ENCODE data around the gene INTS14. TPM values are rescaled to one million over a fixed set of nuclear protein-coding genes. Genes with fewer than 3 reads are reported as not detected.
A peak's percentile ranks its signal among the peaks of the same experiment; 100 is the strongest.
"Not testable (repeated sequence)": the region's sequence is repeated elsewhere in the genome, so short reads cannot be mapped to it uniquely, and the experiment has no call there.

Gene INTS14
- total RNA-seq, 1 experiment from 2014 or later = 35.9 TPM

DNA sequence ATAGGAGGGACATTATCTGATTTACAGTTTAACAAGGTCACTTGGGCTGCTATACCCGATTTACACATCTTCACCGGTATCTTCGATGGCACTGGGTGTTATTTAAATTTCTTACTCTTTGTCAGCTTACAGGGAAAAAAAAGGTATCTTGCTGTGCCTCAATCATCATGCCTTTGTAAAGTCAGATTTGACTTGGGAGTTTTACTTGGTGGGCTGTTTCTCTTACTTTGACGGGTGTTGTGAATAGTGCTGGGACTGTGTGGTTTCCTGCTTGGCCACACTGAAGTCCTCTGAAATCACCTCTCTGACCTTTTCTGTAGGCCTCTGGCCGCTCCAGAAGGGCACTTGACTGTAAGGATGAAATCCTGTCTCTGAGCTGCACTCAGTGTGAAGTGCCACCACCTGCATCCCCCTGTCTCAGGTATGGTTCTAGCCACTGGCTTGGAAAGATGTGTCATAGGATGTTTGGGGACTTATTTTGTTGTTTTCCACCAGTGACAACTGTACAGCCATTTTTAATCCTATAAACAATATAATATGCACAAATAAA is 7.7 kb upstream of the INTS14 start:
- Histone ChIP-seq H3K27me3 (ENCODE audit: control insufficient read depth, insufficient read depth, low read length) (no peaks in the 10 kb centered on the region), H3K4me3 (ENCODE audit: insufficient read depth, low read depth, low read length) (no peak overlapping the region), H3K36me3 (replicated peaks; ENCODE audit: control insufficient read depth, insufficient read depth, low read length) (no peaks in the 10 kb centered on the region)
- peak; percentile 31 for DNase-seq

DNA sequence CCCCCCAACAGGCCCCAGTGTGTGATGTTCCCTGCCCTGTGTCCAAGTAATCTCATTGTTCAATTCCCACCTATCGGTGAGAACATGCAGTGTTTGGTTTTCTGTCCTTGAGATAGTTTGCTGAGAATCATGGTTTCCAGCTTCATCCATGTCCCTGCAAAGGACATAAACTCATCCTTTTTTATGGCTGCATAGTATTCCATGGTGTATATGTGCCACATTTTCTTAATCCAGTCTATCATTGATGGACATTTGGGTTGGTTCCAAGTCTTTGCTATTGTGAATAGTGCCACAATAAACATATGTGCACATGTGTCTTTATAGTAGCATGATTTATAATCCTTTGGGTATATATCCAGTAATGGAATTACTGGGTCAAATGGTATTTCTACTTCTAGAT is 5.0 kb upstream of the INTS14 start:
- H3K4me3 ChIP-seq (ENCODE audit: insufficient read depth, low read depth, low read length); H3K27me3 ChIP-seq (ENCODE audit: control insufficient read depth, insufficient read depth, low read length); DNase-seq; H3K36me3 ChIP-seq (replicated peaks; ENCODE audit: control insufficient read depth, insufficient read depth, low read length): not testable (repeated sequence)

DNA sequence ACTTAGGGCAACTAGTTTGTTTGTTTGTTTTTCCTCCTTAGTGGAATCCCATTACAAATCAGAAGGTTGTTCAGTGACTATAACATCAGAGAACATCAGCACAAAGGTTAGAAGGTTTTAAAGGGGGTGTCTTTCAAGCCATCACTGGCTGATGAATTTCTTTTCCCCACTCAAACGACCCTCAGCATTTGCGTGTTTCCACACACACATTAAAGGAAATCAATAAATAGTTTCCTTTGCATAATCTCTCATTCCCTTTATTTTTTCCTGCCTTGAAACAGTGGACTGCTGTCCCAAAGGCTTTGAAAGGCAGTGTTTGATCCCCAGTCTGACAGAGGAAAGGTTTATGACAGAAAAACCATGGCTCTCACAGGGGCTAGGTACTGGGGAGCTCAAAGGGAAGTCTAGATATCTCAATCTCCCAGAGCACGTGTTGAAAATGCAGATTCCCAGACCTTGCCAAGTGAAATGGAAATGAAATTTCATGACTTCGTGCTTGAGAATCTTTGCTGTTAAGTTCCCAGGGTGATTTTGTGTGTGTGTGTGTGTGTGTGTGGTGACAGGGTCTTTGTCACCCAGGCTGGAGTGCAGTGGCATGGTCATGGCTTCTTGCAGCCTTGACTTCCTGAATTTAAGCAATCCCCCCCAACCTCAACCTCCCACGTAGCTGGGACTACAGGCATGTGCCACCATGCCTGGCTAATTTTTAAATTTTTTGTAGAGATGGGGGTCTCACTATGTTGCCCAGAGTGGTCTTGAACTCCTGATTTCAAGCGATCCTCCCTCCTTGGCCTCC is 2.2 kb upstream of the INTS14 start:
- no peak for DNase-seq
- Histone ChIP-seq H3K27me3 (ENCODE audit: control insufficient read depth, insufficient read depth, low read length) (no peaks in the 10 kb centered on the region), H3K36me3 (replicated peaks; ENCODE audit: control insufficient read depth, insufficient read depth, low read length) (no peaks in the 10 kb centered on the region), H3K4me3 (ENCODE audit: insufficient read depth, low read depth, low read length) (no peak overlapping the region)

DNA sequence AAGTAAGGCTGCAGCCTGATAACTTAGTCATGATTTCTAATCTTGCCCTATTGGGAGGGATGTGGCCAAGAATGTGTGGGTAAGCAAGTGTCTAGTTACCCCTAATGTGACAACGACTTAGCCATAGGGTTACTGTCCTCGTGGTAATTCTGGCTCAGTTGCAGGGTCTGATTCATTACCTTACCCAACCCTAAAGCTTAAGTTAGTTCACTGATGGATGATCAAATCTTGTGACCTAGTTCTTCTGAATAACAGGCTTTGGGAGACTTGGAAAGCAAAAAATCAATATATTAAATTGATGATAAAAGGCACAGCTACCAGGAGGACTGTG is 1.6 kb upstream of the INTS14 start:
- no peaks in the 10 kb centered on the region for H3K36me3 ChIP-seq (replicated peaks; ENCODE audit: control insufficient read depth, insufficient read depth, low read length)
- H3K4me3 ChIP-seq (ENCODE audit: insufficient read depth, low read depth, low read length) = no peak overlapping the region
- no peaks in the 10 kb centered on the region for H3K27me3 ChIP-seq (ENCODE audit: control insufficient read depth, insufficient read depth, low read length)
- no peak for DNase-seq

DNA sequence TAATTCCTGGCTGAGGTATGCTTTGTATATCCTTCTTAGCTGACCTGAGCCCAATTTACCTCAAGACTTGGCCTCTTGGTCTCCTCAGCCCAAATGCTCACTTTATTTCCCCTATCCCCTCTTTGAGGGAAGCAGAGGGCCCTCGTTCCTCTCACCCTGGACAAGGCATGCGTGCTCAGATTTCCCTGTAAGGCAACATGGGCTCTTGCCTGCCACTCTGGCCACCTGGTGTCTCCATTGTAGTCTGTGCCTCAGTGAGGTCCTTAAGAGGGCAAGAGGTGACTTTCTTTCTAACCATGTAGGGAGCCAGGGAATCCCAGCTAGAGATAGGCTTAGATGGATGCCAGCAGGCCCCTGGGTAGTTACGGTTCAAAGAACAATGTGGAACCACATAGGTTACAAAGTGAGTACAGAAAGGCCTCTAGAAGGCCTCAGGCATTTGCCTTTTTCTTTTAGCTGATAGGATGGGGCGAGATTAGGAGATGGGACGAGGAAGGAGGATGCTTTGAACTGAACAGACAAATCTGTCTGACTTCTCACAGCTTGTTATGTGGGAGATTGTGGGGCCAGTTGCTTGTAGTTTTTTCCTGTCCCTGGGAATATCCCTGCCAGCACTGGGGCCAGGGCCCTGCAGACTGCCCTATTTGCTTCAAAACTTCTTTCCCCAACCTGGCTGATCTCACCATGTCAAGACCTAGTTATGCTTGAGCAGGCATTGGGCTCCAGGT is 1.1 kb upstream of the INTS14 start:
- no peak for DNase-seq
- no peaks in the 10 kb centered on the region for H3K36me3 ChIP-seq (replicated peaks; ENCODE audit: control insufficient read depth, insufficient read depth, low read length)
- no peaks in the 10 kb centered on the region for H3K27me3 ChIP-seq (ENCODE audit: control insufficient read depth, insufficient read depth, low read length)
- peak overlapping the region; percentile 83 for H3K4me3 ChIP-seq (ENCODE audit: insufficient read depth, low read depth, low read length)

DNA sequence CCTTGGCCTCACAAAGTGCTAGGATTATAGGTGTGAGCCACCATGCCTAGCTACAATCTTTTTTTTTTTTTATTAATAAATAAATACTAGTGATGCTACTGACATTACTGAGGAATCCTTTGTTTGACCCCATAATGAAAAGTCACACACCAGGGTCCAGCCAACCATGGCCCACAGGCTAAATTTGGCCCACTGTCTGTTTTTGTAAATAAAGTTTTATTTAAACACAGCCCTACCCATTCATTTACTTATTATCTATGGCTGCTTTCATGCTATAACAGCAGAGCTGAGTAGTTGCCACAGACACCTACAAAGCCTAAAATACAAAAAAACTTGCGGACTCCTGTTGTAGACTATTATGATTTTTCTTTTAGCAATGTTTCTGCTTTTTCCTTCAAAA is 7.4 kb downstream of the INTS14 start:
- no peak for DNase-seq
- Histone ChIP-seq H3K27me3 (ENCODE audit: control insufficient read depth, insufficient read depth, low read length) (no peaks in the 10 kb centered on the region), H3K36me3 (replicated peaks; ENCODE audit: control insufficient read depth, insufficient read depth, low read length) (peaks cover 8% of the 10 kb centered on the region), H3K4me3 (ENCODE audit: insufficient read depth, low read depth, low read length) (no peak overlapping the region)

DNA sequence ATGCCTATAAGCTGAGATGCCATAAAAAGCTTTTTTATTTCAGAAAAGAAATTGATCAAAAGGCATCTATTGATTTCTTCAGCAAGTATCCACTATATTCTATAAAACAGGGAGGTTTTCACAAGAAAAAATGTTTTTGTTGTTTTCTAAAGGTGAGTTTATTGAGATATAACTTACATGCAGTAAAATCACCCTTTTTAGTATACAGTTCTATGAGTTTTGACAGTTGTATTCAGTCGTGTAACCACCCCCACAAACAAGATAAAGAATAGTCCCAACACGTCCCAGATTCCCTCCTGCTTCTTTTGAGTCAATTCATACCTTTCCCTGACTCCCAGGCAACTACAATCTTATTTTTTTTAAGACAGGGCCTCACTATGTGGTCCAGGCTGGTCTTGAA is 7.8 kb downstream of the INTS14 start:
- Histone ChIP-seq H3K27me3 (ENCODE audit: control insufficient read depth, insufficient read depth, low read length) (no peaks in the 10 kb centered on the region), H3K36me3 (replicated peaks; ENCODE audit: control insufficient read depth, insufficient read depth, low read length) (peaks cover 8% of the 10 kb centered on the region), H3K4me3 (ENCODE audit: insufficient read depth, low read depth, low read length) (no peak overlapping the region)
- DNase-seq = no peak

DNA sequence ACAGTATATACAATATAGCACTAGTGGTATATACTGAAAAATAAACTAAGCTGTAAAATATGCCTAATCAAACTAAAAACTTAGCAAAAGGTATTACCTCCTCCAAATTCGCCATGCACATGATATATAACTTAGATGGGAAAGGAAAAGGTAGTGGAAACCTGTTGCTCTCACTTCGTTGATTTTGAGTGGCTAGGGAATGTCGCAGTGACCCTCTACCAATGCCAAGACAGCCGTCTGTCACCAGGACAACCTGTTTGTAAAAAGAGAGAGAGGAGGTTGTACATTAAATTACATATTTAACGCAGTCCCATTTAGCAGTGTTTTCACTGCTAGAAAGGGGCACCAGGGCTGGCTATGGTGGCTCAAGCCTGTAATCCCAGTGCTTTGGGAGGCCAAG is 11.3 kb downstream of the INTS14 start:
- no peak for DNase-seq
- Histone ChIP-seq H3K36me3 (replicated peaks; ENCODE audit: control insufficient read depth, insufficient read depth, low read length) (peaks cover 13% of the 10 kb centered on the region), H3K27me3 (ENCODE audit: control insufficient read depth, insufficient read depth, low read length) (no peaks in the 10 kb centered on the region), H3K4me3 (ENCODE audit: insufficient read depth, low read depth, low read length) (no peak overlapping the region)

DNA sequence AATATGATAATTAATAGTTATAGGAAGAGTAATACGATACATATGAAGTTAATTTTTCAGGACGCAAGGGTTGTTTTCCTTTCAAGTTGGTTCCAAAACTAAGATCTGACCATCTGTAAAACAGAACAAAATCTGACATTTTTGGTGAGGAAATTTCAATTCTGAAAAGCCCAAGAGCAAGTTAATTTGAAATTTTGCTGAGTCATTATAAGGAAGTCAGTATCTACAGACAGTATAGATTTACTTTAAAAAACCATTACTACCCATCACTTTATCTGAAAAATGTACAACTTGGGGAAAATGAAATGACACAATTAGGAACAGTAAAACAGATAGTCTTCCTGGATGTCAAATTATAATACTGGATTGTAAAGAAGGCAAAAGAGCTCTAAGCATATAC is 12.5 kb downstream of the INTS14 start:
- peaks cover 9% of the 10 kb centered on the region for H3K36me3 ChIP-seq (replicated peaks; ENCODE audit: control insufficient read depth, insufficient read depth, low read length)
- no peak for DNase-seq
- no peaks in the 10 kb centered on the region for H3K27me3 ChIP-seq (ENCODE audit: control insufficient read depth, insufficient read depth, low read length)
- H3K4me3 ChIP-seq (ENCODE audit: insufficient read depth, low read depth, low read length) = no peak overlapping the region

DNA sequence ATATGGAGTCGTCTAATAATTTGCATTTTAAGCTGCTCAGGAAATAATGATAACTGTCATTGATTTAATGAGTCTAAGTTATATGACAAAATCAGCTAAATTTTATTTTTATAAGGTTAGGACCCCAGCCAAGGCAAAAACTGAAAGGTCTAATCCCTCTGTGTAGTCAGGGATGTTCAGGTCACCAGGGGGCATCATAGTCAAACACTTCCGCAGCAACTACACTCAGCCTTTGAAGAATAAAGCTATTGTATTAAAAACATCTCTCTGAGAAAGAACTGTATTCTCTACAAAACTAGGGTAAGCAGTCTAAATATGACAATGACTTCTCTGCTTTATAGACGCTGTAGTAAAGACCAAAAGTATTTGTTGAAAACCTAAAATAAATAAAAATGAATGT is 15.0 kb downstream of the INTS14 start:
- DNase-seq = peak; percentile 61
- H3K36me3 ChIP-seq (replicated peaks; ENCODE audit: control insufficient read depth, insufficient read depth, low read length) = peaks cover 20% of the 10 kb centered on the region
- no peaks in the 10 kb centered on the region for H3K27me3 ChIP-seq (ENCODE audit: control insufficient read depth, insufficient read depth, low read length)
- no peak overlapping the region for H3K4me3 ChIP-seq (ENCODE audit: insufficient read depth, low read depth, low read length)

DNA sequence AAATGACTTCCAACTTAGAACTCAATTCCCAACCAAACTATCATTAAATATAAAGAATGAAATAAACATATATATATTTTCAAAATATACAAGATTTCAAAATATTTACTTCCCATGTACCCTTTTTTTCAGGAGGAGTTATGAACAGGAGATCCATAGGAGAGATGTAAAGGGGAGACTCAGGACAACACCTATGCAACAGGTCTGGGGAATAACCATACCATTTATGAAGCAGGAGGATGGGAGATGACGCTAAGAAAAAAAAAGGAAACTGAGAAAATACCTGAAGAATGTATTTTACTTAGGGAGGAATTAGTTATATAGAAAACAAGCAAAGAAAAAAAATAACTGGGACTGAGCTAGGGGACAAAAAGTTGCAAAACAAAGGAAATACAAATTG is 23.8 kb downstream of the INTS14 start:
- DNase-seq = no peak
- Histone ChIP-seq H3K36me3 (replicated peaks; ENCODE audit: control insufficient read depth, insufficient read depth, low read length) (peaks cover 14% of the 10 kb centered on the region), H3K27me3 (ENCODE audit: control insufficient read depth, insufficient read depth, low read length) (no peaks in the 10 kb centered on the region), H3K4me3 (ENCODE audit: insufficient read depth, low read depth, low read length) (no peak overlapping the region)

DNA sequence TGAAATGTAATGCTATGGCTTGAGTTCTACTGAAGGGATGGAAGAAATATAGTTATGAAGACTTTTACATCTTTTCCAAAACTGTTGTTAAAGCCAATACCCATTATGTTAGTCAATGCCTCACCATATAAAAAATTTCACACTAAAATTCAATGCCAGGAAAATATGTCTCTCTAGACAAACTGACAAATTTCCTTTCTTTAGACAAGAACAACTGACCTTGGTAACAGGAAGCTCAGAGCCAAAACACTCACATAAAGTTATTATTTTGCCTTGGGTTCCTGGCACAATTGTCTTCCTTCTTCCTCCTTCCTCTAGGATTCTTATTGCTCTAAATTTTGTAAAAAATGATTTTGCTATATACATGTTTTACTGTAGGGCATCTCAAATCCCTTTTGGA is 26.7 kb downstream of the INTS14 start:
- Histone ChIP-seq H3K27me3 (ENCODE audit: control insufficient read depth, insufficient read depth, low read length) (no peaks in the 10 kb centered on the region), H3K4me3 (ENCODE audit: insufficient read depth, low read depth, low read length) (no peak overlapping the region), H3K36me3 (replicated peaks; ENCODE audit: control insufficient read depth, insufficient read depth, low read length) (peaks cover 12% of the 10 kb centered on the region)
- no peak for DNase-seq

DNA sequence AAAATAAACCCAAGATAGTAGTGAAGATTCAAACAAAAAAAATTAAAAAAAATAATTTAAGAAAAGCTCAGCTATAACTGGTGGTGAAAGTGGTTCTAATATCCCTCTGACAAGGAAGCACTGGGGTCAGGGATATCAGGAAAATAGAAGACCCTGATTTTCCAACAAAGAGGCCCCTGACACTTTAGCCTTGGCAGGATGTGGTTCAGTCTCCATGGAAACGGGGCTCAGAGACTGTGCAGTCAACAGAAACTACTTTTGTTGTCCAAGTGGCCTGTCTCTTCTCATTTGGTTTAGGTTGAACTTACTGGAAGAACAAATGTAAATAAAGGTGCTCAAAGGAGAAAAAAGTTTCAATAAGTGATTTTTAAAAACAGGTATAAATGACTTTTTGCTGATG is 27.2 kb downstream of the INTS14 start:
- H3K27me3 ChIP-seq (ENCODE audit: control insufficient read depth, insufficient read depth, low read length) = no peaks in the 10 kb centered on the region
- no peak overlapping the region for H3K4me3 ChIP-seq (ENCODE audit: insufficient read depth, low read depth, low read length)
- DNase-seq = no peak
- H3K36me3 ChIP-seq (replicated peaks; ENCODE audit: control insufficient read depth, insufficient read depth, low read length) = peaks cover 11% of the 10 kb centered on the region

DNA sequence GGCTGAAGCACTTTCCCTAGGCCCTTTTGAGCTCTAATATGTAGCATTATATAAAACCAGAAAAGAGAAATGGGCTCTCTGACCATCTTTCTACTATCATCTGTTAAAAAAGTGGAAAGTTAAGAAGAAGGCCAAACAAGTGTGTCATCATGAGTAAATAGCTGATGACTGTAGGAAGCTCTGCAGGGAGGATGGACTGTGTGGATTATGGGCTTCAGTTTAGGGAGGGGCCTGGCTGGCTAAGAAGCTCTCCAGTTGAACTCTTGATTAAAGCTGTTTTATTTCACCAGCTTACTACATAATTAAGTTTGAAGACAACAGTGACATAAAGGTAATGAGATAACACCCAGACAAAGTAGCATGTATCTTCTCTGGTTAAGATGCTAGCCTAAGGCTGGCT is 30.6 kb downstream of the INTS14 start:
- no peak overlapping the region for H3K4me3 ChIP-seq (ENCODE audit: insufficient read depth, low read depth, low read length)
- H3K36me3 ChIP-seq (replicated peaks; ENCODE audit: control insufficient read depth, insufficient read depth, low read length) = peaks cover 11% of the 10 kb centered on the region
- no peak for DNase-seq
- H3K27me3 ChIP-seq (ENCODE audit: control insufficient read depth, insufficient read depth, low read length) = no peaks in the 10 kb centered on the region

DNA sequence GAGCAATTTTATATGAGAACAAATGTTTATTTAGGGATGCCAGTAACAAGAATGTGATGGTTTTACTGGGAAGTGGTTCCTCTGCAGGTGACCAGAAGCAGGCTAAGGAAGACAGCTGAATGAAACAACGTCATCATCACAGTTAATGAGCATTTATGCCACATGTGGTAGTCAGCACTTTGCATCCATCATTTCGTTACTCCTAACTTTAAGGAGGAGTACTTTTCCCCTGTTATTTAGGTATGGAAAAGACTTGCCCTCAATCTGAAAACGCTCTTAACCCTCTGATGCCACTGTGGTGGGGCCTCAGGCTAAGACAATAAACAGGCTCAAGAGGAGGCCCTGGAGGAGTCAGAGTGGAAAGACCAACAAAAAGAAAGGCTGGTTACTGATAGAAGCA is 31.2 kb downstream of the INTS14 start:
- Histone ChIP-seq H3K36me3 (replicated peaks; ENCODE audit: control insufficient read depth, insufficient read depth, low read length) (peaks cover 11% of the 10 kb centered on the region), H3K27me3 (ENCODE audit: control insufficient read depth, insufficient read depth, low read length) (no peaks in the 10 kb centered on the region), H3K4me3 (ENCODE audit: insufficient read depth, low read depth, low read length) (no peak overlapping the region)
- DNase-seq = no peak

Measured in H7 (cell line).